ENCODE measurements around the gene DPPA3.
"Not testable (repeated sequence)": the region's sequence is repeated elsewhere in the genome, so short reads cannot be mapped to it uniquely, and the experiment has no call there.

The DPPA3 gene

GRCh38 chr12:7711133-7711532 is at the start of gene DPPA3:
DPPA3 (plus strand) TSS chr12:7711433; CDS start chr12:7711571, 138 bp downstream.
- no peak for DNase-seq (ENCODE audit: low spot score)

- DNase-seq (ENCODE audit: low spot score), result no peak
Measured at GRCh38 chr12:7661741-7662140, 49.5 kb upstream of the DPPA3 start.

- DNase-seq (ENCODE audit: low spot score), result no peak
Measured at GRCh38 chr12:7666595-7666994, 44.6 kb upstream of the DPPA3 start.

GRCh38 chr12:7667125-7667524 is 44.1 kb upstream of the DPPA3 start:
- DNase-seq (ENCODE audit: low spot score), result no peak

DNA sequence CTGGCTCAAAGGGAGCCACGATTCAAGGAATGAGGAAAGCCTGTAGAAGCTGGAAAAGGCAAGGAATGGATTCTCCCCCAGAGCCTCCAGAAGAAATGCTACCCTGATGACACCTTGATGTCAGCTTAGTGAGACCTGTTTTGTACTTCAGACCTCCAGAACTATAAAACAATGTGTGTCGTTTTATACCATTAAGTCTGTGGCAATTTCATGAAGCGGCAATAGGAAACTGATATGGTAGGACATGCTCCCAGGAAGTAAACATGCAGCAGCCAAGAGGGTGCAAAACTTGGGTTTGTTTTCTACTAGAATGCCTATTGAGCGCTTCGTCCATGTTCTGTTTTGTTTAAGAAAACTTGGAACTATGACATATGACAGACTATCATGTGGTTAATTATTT is 43.1 kb upstream of the DPPA3 start:
- no peak for DNase-seq (ENCODE audit: low spot score)

DNA sequence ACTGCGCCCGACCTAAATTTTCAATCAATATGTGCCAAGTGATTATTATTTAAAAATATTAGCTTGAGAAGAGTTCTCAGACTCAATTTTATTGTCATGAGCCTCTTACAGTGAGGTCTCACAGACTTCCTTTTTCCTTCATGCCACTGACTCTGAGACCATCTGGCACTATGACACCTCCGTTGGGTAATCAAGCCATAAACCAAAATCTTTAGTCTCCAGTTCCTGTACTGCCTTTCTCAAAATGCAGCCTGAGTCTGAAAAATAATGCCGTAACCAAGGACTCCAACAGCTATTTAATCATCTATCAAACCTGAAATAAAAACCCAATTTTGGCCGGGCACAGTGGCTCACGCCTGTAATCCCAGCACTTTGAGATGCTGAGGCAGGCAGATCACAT is 35.8 kb upstream of the DPPA3 start:
- not testable (repeated sequence) for DNase-seq (ENCODE audit: low spot score)

DNA sequence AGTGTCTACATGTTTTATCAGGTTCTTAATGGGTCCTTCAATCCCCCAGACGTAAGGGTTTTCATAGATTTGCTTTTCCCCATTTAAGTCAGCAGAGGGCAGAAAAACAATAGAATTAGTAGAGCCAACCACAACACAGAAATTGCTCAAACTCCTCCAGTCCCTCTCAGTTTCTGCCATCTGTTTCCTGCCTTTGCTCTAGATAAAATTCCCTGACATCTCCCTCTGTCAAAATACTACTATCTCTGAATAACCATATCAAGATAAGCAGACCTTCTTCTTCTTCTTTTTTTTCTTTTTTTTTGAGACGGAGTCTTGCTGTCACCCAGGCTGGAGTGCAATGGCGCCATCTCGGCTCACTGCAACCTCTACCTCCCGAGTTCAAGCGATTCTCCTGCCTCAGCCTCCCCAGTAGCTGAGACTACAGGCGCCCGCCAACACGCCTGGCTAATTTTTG is 33.8 kb upstream of the DPPA3 start:
- DNase-seq (ENCODE audit: low spot score), result peak; percentile 48

GRCh38 chr12:7678744-7679143 is 32.5 kb upstream of the DPPA3 start:
- DNase-seq (ENCODE audit: low spot score), result no peak

GRCh38 chr12:7679251-7680045 is 31.8 kb upstream of the DPPA3 start:
- no peak for DNase-seq (ENCODE audit: low spot score)

DNA sequence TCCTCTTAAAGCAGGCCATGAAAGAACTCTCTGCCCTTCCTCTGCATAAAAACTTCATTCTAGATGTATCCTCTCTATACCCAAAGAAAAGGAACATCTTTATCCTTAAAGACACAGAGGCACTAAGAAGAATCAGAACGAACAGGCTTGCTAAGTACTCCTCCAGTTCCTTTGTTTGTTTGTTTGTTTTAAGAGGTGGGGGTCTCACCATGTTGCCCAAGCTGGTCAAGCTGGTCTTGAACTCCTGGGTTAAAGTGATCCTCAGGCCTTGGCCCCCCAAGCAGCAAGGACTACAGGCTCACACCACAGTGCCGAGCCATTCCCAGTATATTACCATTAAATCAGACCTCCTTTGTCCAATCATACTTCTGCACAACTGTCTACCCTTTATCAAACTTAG is 29.7 kb upstream of the DPPA3 start:
- DNase-seq (ENCODE audit: low spot score), result no peak

DNA sequence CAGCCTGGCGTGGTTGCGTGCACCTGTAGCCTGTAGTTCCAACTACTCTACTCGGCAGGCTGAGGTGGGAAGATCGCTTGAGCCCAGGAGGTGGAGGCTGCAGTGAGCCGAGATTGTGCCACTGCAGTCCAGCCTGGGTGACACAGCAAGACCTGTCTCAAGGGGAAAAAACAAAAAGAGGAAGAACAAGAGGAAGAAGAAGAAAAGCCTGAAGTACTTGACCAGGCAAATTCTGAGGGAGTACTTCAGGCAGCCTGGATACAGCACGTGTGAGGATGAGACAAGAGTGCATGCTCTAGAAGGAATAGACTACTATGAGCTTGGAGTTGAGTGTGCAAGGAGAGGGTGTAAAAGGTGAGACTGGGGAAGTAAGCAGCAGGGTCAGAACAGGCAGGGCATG is 17.4 kb upstream of the DPPA3 start:
- no peak for DNase-seq (ENCODE audit: low spot score)

- no peak for DNase-seq (ENCODE audit: low spot score)
Measured at GRCh38 chr12:7694556-7695236, 16.5 kb upstream of the DPPA3 start.

DNA sequence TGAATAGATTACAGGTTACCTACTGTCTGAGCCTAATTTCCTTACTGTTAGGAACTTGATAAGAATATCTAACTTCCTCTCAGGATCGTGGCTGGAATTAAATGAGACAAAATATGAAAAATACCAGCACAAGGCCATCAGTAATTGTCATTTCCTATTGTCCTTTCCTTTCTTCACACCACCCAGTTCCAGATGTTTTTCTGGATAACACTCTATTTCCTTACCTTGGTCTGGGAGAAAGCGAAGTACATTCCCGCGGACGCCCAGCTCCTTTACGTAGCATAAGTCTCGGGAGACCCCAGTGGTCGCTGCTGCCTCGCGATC is 16.0 kb upstream of the DPPA3 start:
- DNase-seq (ENCODE audit: low spot score), result no peak

GRCh38 chr12:7695566-7696197 is 15.6 kb upstream of the DPPA3 start, which contains the start of gene GDF3:
GDF3 (minus strand) TSS chr12:7695775; CDS start chr12:7695728, 47 bp downstream.
- no peak for DNase-seq (ENCODE audit: low spot score)

DNA sequence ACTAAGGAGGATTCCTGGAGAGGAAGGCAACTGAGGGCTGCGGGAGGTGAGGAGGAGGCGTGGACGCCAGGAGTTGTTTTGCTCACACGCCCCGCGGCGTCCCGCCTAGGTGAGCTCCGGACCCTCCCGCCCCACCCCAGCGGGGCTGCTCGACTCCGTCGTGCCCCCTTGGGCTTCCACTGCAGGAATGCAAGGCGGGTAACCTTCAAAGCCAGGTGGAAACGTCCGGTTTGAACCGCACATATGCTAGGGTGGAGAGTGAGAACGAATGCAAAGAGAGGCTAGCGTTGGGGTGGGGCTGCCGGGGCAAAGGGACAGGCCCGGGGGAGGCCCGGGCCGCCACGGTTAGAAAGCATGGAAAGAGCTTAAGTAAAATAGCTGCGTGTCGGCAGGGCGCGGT is 5.4 kb upstream of the DPPA3 start:
- no peak for DNase-seq (ENCODE audit: low spot score)

GRCh38 chr12:7709969-7710675 is 1.1 kb upstream of the DPPA3 start:
- no peak for DNase-seq (ENCODE audit: low spot score)

DNA sequence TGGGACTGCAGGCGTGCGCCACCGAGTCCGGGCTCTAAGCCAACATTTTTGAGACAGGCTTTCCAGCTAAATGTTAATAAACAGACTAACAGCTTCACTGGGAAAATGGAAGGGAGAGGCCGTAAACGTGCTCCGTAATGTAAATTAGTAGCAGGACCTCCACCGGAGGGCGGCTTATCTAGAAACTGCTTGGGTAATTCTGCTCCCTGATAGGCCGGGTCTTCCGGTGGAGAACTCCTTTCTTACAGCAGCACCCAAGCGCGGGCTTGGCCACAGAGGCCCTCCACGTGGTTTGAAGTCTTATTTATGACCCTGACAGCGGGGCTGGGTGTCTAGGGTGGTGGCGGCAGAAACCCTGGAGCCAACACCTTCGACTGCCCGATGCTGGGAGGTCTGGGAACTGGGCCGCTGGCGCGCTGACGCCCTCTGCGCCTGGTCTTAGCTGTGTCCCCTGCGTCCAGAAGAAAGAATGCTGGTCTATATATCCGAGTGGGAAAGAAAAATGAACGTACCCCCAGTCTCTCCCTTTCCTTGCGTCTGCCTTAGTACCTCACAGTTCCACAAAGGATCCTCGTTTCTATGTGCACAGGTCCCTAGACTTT is 1.7 kb downstream of the DPPA3 start:
- DNase-seq (ENCODE audit: low spot score), result no peak

GRCh38 chr12:7716381-7716780 is 5.1 kb downstream of the DPPA3 start:
- no peak for DNase-seq (ENCODE audit: low spot score)

DNA sequence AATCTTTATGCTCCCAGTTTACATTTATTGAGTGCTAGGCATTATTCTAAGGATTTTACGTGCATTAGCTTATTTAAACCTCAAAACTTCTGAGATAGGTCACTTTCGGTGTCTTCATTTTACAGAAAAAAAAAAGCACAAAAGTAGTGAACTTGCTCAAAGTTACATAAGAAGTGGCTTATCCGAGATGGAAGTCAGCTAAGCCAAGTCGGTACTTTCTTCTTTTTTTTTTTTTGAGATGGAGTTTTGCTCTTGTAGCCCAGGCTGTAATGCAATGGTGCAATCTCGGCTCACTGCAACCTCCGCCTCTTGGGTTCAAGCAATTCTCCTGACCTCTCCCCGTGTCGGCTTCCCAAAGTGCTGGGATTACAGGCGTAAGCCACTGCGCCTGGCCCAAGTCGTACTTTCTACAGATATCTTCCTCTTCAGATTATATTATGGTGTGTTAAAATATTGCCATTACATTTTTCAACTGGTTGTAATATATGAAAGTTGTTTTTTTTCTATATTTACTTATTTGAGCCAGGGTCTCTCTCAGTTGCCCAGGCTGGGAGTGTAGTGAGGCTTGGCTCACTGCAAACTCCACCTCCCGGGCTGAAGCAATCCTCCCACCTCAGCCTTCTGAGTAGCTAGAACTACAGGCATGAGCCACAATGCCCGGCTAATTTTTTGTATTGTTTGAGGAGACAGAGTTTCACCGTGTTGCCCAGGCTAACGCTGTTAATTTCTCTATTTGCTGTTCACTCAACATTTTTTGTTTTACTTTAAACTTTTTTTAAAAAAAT is 8.9 kb downstream of the DPPA3 start:
- DNase-seq (ENCODE audit: low spot score), result no peak

DNA sequence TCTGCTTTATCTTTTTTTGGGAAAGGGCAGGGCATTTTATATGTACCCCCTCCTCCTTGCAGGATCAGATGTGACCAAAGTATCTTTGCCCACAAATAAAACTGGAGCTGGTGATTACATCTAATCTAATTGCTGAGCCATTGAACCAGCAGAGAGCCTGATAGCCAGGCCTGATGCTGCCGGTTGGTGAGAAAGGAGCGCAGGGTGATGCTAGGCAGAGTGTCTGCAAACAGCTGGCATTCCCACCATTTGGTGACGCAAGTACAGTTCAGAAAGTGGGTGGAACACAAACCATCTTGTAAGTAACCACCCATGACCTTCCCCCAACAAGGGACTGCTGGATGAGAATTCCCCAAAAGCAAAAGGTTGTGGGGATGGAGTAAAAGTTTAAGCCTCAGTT is 12.7 kb downstream of the DPPA3 start:
- DNase-seq (ENCODE audit: low spot score), result no peak

DNA sequence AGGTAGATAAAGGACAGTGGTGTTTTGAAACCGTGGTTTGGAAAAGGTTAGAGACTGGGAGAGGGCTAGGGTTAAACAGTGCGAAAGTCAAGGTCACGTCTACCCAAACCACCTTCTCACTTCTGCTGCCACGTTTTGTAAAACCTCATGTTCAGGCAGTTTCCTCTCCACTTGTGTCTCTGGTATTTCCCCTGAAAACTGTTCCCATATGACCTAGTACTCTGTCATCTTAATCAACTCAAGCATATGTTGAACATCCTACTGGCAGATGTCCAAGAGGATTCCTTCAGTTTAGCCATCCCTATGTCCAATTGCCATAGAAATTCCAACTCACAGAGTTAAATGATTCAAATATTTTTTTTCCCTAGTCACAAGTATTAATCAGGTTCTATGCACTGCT is 18.5 kb downstream of the DPPA3 start:
- no peak for DNase-seq (ENCODE audit: low spot score)
